LNCAP (cell line): ENCODE data around the gene GRIK4.

Experiments
- TF ChIP-seq, protein P1 (sequence below): fragments of 450-650 bp; IDR thresholded peaks from 2 replicates; pipeline ENCODE4 v1.5.1; 2017; ENCODE audit warnings: mild to moderate bottlenecking

Gene GRIK4

DNA sequence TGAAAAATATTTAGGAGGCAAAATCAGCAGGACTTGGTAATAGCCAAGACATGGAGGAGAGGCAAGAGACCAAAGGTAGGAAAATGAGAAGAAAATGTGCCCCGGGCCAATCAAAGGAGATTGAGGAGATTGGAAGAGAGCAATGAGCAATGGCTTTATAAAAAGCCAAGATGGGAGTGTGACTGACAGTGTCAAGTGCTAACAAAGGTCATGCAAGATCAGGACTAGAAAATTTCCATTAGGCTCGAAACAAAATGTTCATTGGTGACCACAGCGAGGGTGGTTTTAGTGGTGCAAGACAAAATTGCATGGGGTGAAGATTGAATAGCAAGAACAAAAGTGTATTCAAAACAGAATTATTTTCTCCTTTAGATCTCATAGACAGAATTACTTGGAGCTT is 467.2 kb downstream of the GRIK4 start:
- TF ChIP-seq, protein P1, sequence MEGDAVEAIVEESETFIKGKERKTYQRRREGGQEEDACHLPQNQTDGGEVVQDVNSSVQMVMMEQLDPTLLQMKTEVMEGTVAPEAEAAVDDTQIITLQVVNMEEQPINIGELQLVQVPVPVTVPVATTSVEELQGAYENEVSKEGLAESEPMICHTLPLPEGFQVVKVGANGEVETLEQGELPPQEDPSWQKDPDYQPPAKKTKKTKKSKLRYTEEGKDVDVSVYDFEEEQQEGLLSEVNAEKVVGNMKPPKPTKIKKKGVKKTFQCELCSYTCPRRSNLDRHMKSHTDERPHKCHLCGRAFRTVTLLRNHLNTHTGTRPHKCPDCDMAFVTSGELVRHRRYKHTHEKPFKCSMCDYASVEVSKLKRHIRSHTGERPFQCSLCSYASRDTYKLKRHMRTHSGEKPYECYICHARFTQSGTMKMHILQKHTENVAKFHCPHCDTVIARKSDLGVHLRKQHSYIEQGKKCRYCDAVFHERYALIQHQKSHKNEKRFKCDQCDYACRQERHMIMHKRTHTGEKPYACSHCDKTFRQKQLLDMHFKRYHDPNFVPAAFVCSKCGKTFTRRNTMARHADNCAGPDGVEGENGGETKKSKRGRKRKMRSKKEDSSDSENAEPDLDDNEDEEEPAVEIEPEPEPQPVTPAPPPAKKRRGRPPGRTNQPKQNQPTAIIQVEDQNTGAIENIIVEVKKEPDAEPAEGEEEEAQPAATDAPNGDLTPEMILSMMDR: no peak

DNA sequence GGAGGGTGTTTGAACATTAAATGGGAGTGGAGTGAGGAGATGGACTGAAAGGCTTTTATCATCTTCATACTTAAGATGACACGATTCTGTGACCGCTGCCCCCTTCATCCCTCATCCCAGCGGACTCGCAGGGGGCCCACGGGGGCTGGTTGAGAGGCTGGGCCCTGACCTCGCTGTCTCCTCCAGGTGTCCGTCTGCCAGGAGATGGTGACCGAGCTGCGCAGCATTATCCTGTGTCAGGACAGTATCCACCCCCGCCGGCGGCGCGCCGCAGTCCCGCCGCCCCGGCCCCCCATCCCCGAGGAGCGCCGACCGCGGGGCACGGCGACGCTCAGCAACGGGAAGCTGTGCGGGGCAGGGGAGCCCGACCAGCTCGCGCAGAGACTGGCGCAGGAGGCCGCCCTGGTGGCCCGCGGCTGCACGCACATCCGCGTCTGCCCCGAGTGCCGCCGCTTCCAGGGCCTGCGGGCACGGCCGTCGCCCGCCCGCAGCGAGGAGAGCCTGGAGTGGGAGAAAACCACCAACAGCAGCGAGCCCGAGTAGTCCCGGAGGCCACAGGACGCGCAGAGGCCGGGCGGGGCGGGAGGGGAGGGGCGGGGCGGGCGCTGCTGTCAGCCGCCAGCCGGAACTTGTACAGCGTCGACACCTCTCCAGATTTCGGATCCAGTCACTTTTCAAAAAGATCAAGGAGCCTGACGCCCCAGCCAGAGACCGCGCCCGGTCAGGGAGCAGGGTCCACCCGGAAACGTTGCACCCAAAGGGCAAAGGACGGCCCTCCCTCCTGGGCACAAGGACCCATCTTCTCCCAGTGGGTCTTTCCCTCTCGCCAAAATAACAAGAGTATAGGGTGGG is 474.4 kb downstream of the GRIK4 start:
- TF ChIP-seq, protein P1: no peak; the same call in 1 of the 2 replicates

- TF ChIP-seq, protein P1: no peak
These were observed 477.1 kb downstream of the GRIK4 start for GRCh38 chr11:120988603-120989002.

DNA sequence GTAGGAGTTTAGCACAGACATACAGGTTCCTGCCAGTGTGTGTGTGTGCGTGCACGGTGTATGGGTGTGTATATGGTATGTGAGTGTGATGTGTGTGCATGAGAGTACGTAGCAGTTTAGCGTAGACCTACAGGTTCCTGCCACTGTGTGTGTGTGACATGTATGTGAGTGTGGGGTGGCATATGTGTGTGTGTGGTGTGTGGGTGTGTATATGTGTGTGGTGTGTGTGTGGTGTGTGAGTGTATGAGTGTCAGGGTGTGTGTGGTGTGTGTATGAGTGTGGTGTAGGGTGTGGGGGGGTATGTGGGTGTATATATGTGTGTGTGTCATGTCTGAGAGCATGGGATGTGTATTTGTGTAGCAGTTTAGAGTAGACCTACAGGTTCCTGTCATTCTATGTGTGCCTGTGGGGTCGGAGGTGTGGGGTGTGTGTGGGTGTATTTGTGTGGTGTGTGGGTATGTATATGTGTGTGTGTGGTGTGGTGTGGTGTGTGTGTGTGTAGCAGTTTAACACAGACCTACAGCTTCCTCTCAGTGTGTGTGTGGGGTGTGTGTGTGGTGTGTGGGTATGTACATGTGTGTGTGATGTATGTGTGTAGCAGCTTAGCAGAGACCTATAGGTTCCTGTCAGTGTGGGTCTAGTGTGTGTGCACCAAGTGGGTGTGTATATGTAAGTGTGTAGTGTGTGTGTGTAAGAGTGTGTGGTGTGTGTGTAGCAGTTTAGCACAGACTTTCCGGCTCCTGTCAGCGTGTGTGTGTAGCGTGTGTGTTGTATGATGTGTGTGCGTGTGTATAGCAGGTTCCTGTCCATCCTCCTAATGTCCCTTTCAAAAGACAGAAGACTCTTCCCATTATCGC is 480.5 kb downstream of the GRIK4 start:
- TF ChIP-seq, protein P1: no peak

DNA sequence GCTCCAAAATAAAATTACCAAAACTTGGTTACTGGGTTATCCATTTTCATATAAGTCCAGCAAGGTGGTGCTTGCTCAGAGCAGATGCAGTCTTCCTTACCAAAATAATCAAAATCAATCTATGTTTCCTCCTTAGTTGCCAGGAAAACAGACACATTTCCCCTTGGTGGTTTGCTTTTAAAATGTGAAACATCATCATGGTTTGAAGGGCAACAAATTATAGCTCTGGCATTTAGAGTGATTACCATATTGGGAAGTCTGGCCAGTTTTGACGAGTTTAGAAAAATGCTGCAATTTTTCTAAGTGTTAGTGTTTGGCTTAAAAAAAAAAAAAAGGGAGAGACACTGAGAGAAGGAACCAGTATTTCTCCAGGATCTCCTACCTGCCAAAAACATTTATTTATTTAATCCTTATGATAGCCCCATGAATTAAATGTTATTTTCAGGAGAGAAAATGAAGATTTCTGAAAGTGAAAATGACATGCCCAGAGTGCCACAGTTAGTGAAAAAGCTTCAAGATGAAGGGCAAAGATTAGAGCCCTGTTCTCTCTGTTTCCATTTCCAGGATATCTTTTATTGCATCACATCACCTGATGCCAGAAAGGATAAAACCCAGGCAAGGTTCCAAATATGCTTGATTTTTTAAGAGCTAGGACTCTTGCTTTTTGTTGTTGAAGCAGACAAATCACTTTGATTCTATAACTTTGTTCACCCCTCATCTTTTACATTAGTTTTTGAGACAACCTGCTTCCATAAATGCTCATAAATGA is 482.7 kb downstream of the GRIK4 start:
- TF ChIP-seq, protein P1: no peak

- TF ChIP-seq, protein P1: no peak
These were observed 483.6 kb downstream of the GRIK4 start for GRCh38 chr11:120995184-120995583.

DNA sequence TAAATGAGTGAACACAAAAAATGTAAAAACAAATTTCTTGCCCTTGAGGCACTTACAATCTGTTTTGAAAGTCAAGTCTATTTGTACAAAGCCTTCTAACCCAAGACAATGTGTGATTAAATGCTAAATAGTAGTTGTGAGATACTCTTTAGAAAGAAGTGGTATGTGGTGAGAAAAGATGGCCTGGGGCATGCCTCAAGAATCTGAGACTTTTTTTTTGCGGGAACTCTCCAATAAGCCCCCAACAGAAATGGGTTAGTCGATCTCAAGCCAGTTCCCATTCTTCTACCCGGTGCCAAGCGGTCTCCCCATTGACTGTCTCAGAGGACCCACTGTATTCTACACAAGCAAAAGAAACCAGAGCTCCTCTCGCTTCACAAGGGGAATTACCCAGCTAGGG is 485.4 kb downstream of the GRIK4 start:
- TF ChIP-seq, protein P1: no peak
